Upper lobe of right lung (tissue), 1 donor: Measurements from ENCODE around the gene PREPL. TPM values are rescaled to one million over a fixed set of nuclear protein-coding genes. Genes with fewer than 3 reads are reported as not detected.

Experiments used
- ATAC-seq: fragments of 200-7000 bp; cut with Tn5 transposase; one replicate; pipeline ENCODE4 v1.9.1; 2020; ENCODE audit warnings: mild to moderate bottlenecking, moderate library complexity
- DNase-seq: peaks from one replicate; pipeline ENCODE4 v3.0.0-alpha.2; 2020
- H3K27ac ChIP-seq: fragments of 200-600 bp; one replicate; pipeline ENCODE4 v1.8.0; 2022
- H3K27me3 ChIP-seq: fragments of 200-600 bp; one replicate; pipeline ENCODE4 v1.8.0; 2022; ENCODE audit warnings: mild to moderate bottlenecking
- H3K36me3 ChIP-seq: fragments of 200-600 bp; one replicate; pipeline ENCODE4 v1.8.0; 2022
- H3K4me1 ChIP-seq: fragments of 200-600 bp; one replicate; pipeline ENCODE4 v1.8.0; 2022
- H3K4me3 ChIP-seq: fragments of 200-600 bp; one replicate; pipeline ENCODE4 v1.8.0; 2022; ENCODE audit warnings: mild to moderate bottlenecking
- H3K9me3 ChIP-seq: fragments of 200-600 bp; one replicate; pipeline ENCODE4 v1.8.0; 2022
- CTCF ChIP-seq: fragments of 200-600 bp; IDR thresholded peaks from one replicate; pipeline ENCODE4 v1.8.0; 2022; ENCODE audit warnings: antibody characterized with exemption
- intact Hi-C: fragments of 100-400 bp; cut with DNase I; formaldehyde crosslinking; loops from one replicate; pipeline ENCODE4 v1.11.0; 2022
- total RNA-seq: library from RNA; stranded (reverse); fragmentation: NEBNext Ultra II Directional; extraction: Animal tissue kit (Norgen Biotek cat#: 25700); gene quantifications from one replicate; pipeline ENCODE4 v1.2.1, GENCODE V29; 2021
- donor health status: DM: no; HTN: yes; CAD: no; lungs with severe emphysema.

Gene PREPL
- total RNA-seq, 1 donor from 2014 or later = 43.4 TPM

DNA sequence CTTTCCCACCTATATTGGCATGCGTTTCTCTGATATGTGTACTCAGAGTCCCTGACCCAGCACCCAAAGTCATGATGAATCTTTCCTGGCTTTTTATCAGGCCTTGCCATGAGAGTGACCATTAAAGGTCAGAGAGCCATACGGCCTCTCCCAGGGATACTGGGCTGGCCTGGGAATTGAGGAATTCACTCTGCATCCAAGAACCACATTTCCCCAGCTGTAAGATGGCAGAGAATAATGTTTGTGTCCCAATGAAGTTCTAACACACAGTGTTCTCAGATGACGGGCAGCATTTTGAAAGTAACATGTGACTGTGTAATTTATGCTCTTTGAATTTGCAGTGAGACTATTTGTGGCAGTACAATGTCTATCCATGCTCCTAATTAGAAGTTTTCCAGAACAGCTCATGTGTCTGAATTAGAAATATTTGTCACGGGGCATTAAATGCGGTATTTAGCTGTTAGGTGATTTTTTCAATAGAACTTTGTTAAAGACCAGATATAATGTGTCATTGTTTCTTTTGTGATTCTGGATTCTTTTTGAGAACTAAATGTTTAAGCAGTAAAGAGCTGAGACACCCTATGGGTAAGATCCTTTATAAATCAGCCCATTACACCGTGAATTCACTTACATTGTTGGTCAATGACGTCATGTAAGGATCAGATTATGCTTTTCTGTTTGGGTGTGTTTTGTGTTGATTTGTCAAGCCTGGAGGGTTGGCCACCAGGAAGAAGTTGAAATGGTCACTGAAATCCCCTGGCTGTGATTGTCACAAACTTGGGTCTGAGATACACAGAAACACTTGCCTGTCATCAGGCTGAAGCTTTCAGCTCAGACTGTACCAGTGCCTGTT, 93.3 kb downstream of the PREPL start:
- DNase-seq (no peak), ATAC-seq (peak; percentile 47)
- no peaks in the 10 kb centered on the region for H3K27me3 ChIP-seq
- intact Hi-C loops = no loop called here
- TF ChIP-seq CTCF = no peak
- H3K4me1 ChIP-seq = no peaks in the 10 kb centered on the region
- no peaks in the 10 kb centered on the region for H3K9me3 ChIP-seq
- peak overlapping the region; percentile 24 for H3K27ac ChIP-seq
- no peak overlapping the region for H3K4me3 ChIP-seq
- no peaks in the 10 kb centered on the region for H3K36me3 ChIP-seq

Other genes starting within 250 kb of the PREPL start
- gene PPM1B, start 192.6 kb downstream of the PREPL start, total RNA-seq = 45.8 TPM
- gene SLC3A1, start 86.0 kb downstream of the PREPL start, total RNA-seq = 0.17 TPM
- 10.5 TPM for gene CAMKMT, start 453 bp upstream of the PREPL start, total RNA-seq